IMR-90 (cell line): ENCODE measurements around the gene WWC2. TPM values are rescaled to one million over a fixed set of nuclear protein-coding genes. Genes with fewer than 3 reads are reported as not detected.

ENCODE experiments used
- ATAC-seq: fragments of 200-7000 bp; cut with Tn5 transposase; 2 replicates; pipeline ENCODE4 v1.9.1; 2020; ENCODE audit warnings: low read depth, mild to moderate bottlenecking, moderate library complexity
- BruUV-seq: library from RNA; stranded (reverse); fragments of 400-500 nt; replicated peaks from 2 replicates; lab custom pipeline; 2021; lab: Mats Ljungman, UMichigan
- CTCF ChIA-PET: fragments of 300-600 bp; formaldehyde crosslinking; extraction: SDS; loops from one replicate; lab custom pipeline; 2021; ENCODE audit warnings: antibody characterized with exemption; lab: Yijun Ruan, JAX
- POLR2A ChIA-PET: fragments of 300-600 bp; sonication (Branson Sonifier 250); formaldehyde crosslinking; loops from one replicate; lab custom pipeline; 2022; ENCODE audit warnings: antibody characterized with exemption; ENCODE audit not compliant: unreplicated experiment; lab: Charles Lee
- DNase-seq: peaks from one replicate; pipeline ENCODE4 v3.0.0; 2013
- H2AFZ ChIP-seq: replicated peaks from 2 replicates; pipeline ENCODE3; 2013; ENCODE audit warnings: low read length, mild to moderate bottlenecking; ENCODE audit not compliant: poor library complexity
- H2AK5ac ChIP-seq: 2 replicates; pipeline ENCODE4 v1.6.1; 2013; ENCODE audit warnings: low read depth, low read length, inconsistent platforms
- H2AK9ac ChIP-seq: replicated peaks from 2 replicates; pipeline ENCODE3; 2013; ENCODE audit warnings: mild to moderate bottlenecking, low read depth, low read length, moderate library complexity; ENCODE audit not compliant: poor library complexity
- H2BK120ac ChIP-seq: 2 replicates; pipeline ENCODE4 v1.6.1; 2013; ENCODE audit warnings: low read depth, low read length, inconsistent platforms
- H2BK15ac ChIP-seq: 3 replicates; pipeline ENCODE4 v1.6.1; 2013; ENCODE audit warnings: low read depth, low read length, inconsistent platforms
- H2BK20ac ChIP-seq: 2 replicates; pipeline ENCODE4 v1.6.1; 2013; ENCODE audit warnings: low read depth, mild to moderate bottlenecking, inconsistent platforms, low read length, moderate library complexity
- H2BK5ac ChIP-seq: 2 replicates; pipeline ENCODE4 v1.6.1; 2013; ENCODE audit warnings: mild to moderate bottlenecking, low read depth, low read length, inconsistent platforms; ENCODE audit not compliant: poor library complexity, severe bottlenecking
- H3K14ac ChIP-seq: replicated peaks from 2 replicates; pipeline ENCODE4 v1.6.1; 2013; ENCODE audit warnings: low read depth, low read length, inconsistent platforms
- H3K18ac ChIP-seq: 2 replicates; pipeline ENCODE4 v1.6.1; 2013; ENCODE audit warnings: low read depth, low read length, control low read depth
- H3K23ac ChIP-seq: 2 replicates; pipeline ENCODE4 v1.6.1; 2013; ENCODE audit warnings: low read depth, low read length, inconsistent platforms
- H3K27ac ChIP-seq: 2 replicates; pipeline ENCODE4 v1.5.1; 2013; ENCODE audit warnings: mild to moderate bottlenecking, control low read depth, low read length; ENCODE audit not compliant: insufficient read depth
- H3K27me3 ChIP-seq: 2 replicates; pipeline ENCODE4 v1.6.1; 2013; ENCODE audit warnings: low read length; ENCODE audit not compliant: control insufficient read depth, insufficient read depth
- H3K36me3 ChIP-seq: 2 replicates; pipeline ENCODE4 v1.6.1; 2013; ENCODE audit warnings: low read length, mixed read lengths; ENCODE audit not compliant: control insufficient read depth, insufficient read depth
- H3K4ac ChIP-seq: 2 replicates; pipeline ENCODE4 v1.6.1; 2013; ENCODE audit warnings: low read depth, low read length, inconsistent platforms
- H3K4me1 ChIP-seq: 2 replicates; pipeline ENCODE4 v1.6.1; 2013; ENCODE audit warnings: low read length, mixed read lengths; ENCODE audit not compliant: control insufficient read depth, insufficient read depth
- H3K4me2 ChIP-seq: 2 replicates; pipeline ENCODE4 v1.6.1; 2013; ENCODE audit warnings: low read depth, mild to moderate bottlenecking, control low read depth, low read length, moderate library complexity
- H3K4me3 ChIP-seq: 2 replicates; pipeline ENCODE4 v1.5.1; 2013; ENCODE audit warnings: low read depth, mild to moderate bottlenecking, control low read depth, low read length, moderate library complexity; ENCODE audit not compliant: insufficient read depth
- H3K56ac ChIP-seq: 2 replicates; pipeline ENCODE4 v1.6.1; 2013; ENCODE audit warnings: low read length, inconsistent platforms; ENCODE audit not compliant: insufficient read depth; ENCODE audit errors: extremely low read depth
- H3K79me1 ChIP-seq, 2 experiments: 2 replicates each; pipeline ENCODE4 v1.6.1; 2013; ENCODE audit warnings: low read length in 2 of 2, inconsistent platforms in 1 of 2, low read depth in 1 of 2
- H3K9ac ChIP-seq: 2 replicates; pipeline ENCODE4 v1.6.1; 2013; ENCODE audit warnings: low read depth, low read length, control low read depth
- H3K9me1 ChIP-seq: 2 replicates; pipeline ENCODE4 v1.6.1; 2013; ENCODE audit warnings: low read length, inconsistent platforms; ENCODE audit not compliant: insufficient read depth
- H3K9me3 ChIP-seq: 2 replicates; pipeline ENCODE4 v1.6.1; 2013; ENCODE audit warnings: low read length; ENCODE audit not compliant: control insufficient read depth, insufficient read depth
- H4K20me1 ChIP-seq: 2 replicates; pipeline ENCODE4 v1.6.1; 2013; ENCODE audit warnings: low read length, inconsistent platforms; ENCODE audit not compliant: insufficient read depth
- H4K5ac ChIP-seq: 2 replicates; pipeline ENCODE4 v1.6.1; 2013; ENCODE audit warnings: mild to moderate bottlenecking, low read depth, low read length, control low read depth
- H4K8ac ChIP-seq, 2 experiments: 2 replicates each; pipeline ENCODE4 v1.6.1; 2013; ENCODE audit warnings: low read depth in 2 of 2, low read length in 2 of 2, control low read depth in 1 of 2, inconsistent platforms in 1 of 2
- H4K91ac ChIP-seq: 2 replicates; pipeline ENCODE4 v1.6.1; 2013; ENCODE audit warnings: low read depth, low read length, inconsistent platforms; ENCODE audit not compliant: insufficient read depth
- BHLHE40 ChIP-seq: fragments of 150-350 bp; IDR thresholded peaks from 2 replicates; pipeline ENCODE4 v1.6.1; 2016; ENCODE audit warnings: mild to moderate bottlenecking, low read depth, low read length
- CEBPB ChIP-seq: IDR thresholded peaks from 2 replicates; pipeline ENCODE4 v1.6.1; 2012; ENCODE audit warnings: low read depth, low read length, improper control_type of control experiment
- CHD1 ChIP-seq: IDR thresholded peaks from 2 replicates; pipeline ENCODE4 v1.6.1; 2012; ENCODE audit warnings: low read depth, low read length, improper control_type of control experiment
- ELK1 ChIP-seq: fragments of 150-350 bp; IDR thresholded peaks from 2 replicates; pipeline ENCODE4 v1.6.1; 2016; ENCODE audit warnings: low read depth, mild to moderate bottlenecking, low read length, moderate library complexity, borderline replicate concordance
- FOS ChIP-seq: fragments of 150-350 bp; IDR thresholded peaks from 2 replicates; pipeline ENCODE4 v1.6.1; 2016; ENCODE audit warnings: low read depth, low read length
- MAFK ChIP-seq: IDR thresholded peaks from 2 replicates; pipeline ENCODE4 v1.6.1; 2012; ENCODE audit warnings: low read depth, low read length, improper control_type of control experiment
- MAZ ChIP-seq: IDR thresholded peaks from 2 replicates; pipeline ENCODE4 v1.6.1; 2012; ENCODE audit warnings: low read depth, mild to moderate bottlenecking, low read length, improper control_type of control experiment, moderate library complexity, borderline replicate concordance
- MXI1 ChIP-seq: IDR thresholded peaks from 2 replicates; pipeline ENCODE4 v1.6.1; 2012; ENCODE audit warnings: low read depth, mild to moderate bottlenecking, low read length, moderate library complexity, borderline replicate concordance
- NFE2L2 ChIP-seq: fragments of 150-350 bp; IDR thresholded peaks from 2 replicates; pipeline ENCODE4 v1.6.1; 2016; ENCODE audit warnings: low read depth, mild to moderate bottlenecking, low read length
- POLR2A ChIP-seq: IDR thresholded peaks from 2 replicates; pipeline ENCODE4 v1.6.1; 2012; ENCODE audit warnings: mild to moderate bottlenecking, low read depth, low read length
- RAD21 ChIP-seq: IDR thresholded peaks from 2 replicates; pipeline ENCODE4 v1.6.1; 2012; ENCODE audit warnings: low read length, improper control_type of control experiment
- RCOR1 ChIP-seq: IDR thresholded peaks from 2 replicates; pipeline ENCODE4 v1.6.1; 2012; ENCODE audit warnings: mild to moderate bottlenecking, low read length, improper control_type of control experiment; ENCODE audit not compliant: insufficient replicate concordance
- SMC3 ChIP-seq: fragments of 150-350 bp; IDR thresholded peaks from 2 replicates; pipeline ENCODE4 v1.6.1; 2016; ENCODE audit warnings: low read depth, mild to moderate bottlenecking, antibody characterized with exemption, low read length, moderate library complexity
- USF2 ChIP-seq: fragments of 150-350 bp; IDR thresholded peaks from 2 replicates; pipeline ENCODE4 v1.6.1; 2017; ENCODE audit warnings: mild to moderate bottlenecking, antibody characterized with exemption, low read length, low read depth
- WGBS, 2 experiments: methylation state at CpG; one replicate each; pipeline versions ENCODE4 v1.1.5 to v1.1.7; 2013; ENCODE audit warnings: missing lambda C conversion rate in 2 of 2; ENCODE audit not compliant: insufficient read length in 1 of 2; ENCODE audit errors: extremely low coverage in 2 of 2; 5-methylcytosine and 5-hydroxymethylcytosine counted together
- dilution Hi-C: fragments of 300-500 bp; cut with HindIII; formaldehyde crosslinking; loops from one replicate; pipeline ENCODE4 v1.14.3; 2018; ENCODE audit warnings: low sequenced_read_pairs; ENCODE audit not compliant: unreplicated experiment
- in situ Hi-C: fragments of 300-500 bp; cut with MboI; formaldehyde crosslinking; loops from 3 replicates; pipeline ENCODE4 v1.14.3; 2019; ENCODE audit warnings: low sequenced_read_pairs, inconsistent platforms, mixed read lengths
- intact Hi-C: fragments of 100-400 bp; cut with micrococcal nuclease; formaldehyde crosslinking; loops from 2 replicates; pipeline ENCODE4 v1.10.0; 2022
- polyA plus RNA-seq, 3 experiments: library from polyadenylated mRNA; depleted of rRNA; stranded (reverse); fragments of >200 nt; gene quantifications; 2 replicates each; pipeline ENCODE4 v1.2.3, GENCODE V29; 2012; ENCODE audit warnings: low replicate concordance in 1 of 3
- total RNA-seq: library from RNA; depleted of rRNA; stranded (reverse); fragments of >200 nt; gene quantifications from 2 replicates; pipeline ENCODE4 v1.2.3, GENCODE V29; 2012

The WWC2 gene
- total and polyA plus RNA-seq, 2 of the 4 experiments (the other 2 are of a cell fraction), result 26.6 to 27.4 TPM

DNA sequence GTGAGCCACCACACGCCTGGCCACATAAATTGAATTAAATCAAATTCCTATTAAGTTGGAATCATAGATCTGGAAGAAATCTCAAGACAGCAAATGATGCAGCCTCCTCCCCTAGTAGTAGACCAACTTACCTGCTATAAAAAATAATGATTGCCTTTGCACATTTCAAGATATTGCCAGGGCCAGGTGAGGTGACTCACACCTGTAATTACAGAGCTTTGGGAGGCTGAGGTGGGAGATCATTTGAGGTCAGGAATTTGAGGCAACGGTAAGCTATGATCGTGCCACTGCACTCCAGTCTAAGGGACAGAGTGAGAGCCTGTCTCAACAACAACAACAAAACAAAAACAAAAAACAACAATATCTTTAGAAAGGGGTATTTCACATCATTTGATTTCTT lies 17.0 kb upstream of the WWC2 start (continued):
- TF ChIP-seq NFE2L2 (no peak), CEBPB (no peak)

DNA sequence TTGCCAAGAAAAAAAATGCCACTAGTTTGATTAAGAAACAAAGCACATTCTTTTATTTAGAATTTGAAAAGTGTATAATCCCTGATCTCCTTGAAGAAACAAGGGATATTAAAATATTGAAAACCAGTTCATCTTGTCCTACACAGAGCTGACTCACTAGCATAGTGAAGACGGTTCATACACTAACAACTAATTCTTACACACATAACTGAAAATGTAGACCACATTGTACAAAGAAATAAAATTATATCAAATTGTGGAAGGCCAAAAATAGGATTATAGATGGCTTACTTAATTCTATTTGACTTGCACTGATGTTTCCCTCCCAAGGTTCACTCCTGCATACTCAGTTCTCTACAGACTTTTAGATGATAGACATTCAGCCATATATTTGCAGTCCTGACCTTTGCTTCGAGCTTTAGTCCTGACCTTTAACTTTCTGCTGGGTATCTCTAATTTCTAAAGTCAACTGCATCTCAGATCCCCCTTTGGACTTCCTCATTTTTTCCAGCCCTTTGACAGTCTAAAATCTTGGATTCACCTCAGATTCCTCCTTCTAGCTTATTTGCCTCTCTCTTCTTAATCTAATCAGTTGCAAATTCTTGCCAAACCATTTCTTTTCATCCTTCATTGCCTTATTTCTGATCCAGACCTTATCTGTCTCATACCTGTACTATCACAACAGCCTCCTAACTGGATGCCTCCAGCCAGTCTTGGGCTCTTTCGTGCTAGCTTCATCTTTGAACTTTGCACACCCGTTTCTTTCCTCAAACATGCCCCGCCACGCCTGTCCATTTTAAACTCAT lies 4.5 kb upstream of the WWC2 start:
- no peak overlapping the region for H4K91ac ChIP-seq
- intact Hi-C loops, result no loop called here
- H2BK20ac ChIP-seq, result no peak overlapping the region
- no peak overlapping the region for H2BK5ac ChIP-seq
- BruUV-seq, result no TSS peak
- no peak overlapping the region for H2BK15ac ChIP-seq
- no peak overlapping the region for H3K56ac ChIP-seq
- H3K9me1 ChIP-seq, result no peaks in the 10 kb centered on the region; the same call in 1 of the 2 replicates
- H4K8ac ChIP-seq, result no peak overlapping the region
- H3K23ac ChIP-seq, result no peak overlapping the region
- H3K9me3 ChIP-seq, result no peaks in the 10 kb centered on the region
- ChIA-PET POLR2A (no interaction called here), CTCF (no interaction called here)
- ATAC-seq (no peak), DNase-seq (no peak)
- H3K79me1 ChIP-seq, result peaks cover 0 to 10% of the 10 kb centered on the region in 2 experiments; a peak in 2 of 4 replicates
- no peak overlapping the region for H3K14ac ChIP-seq
- no peak overlapping the region for H3K27ac ChIP-seq
- no peak overlapping the region for H3K9ac ChIP-seq
- no peak overlapping the region for H3K4me2 ChIP-seq
- H2AFZ ChIP-seq, result no peak overlapping the region
- H3K18ac ChIP-seq, result no peak overlapping the region
- H3K4me3 ChIP-seq, result no peak overlapping the region
- H3K4me1 ChIP-seq, result no peaks in the 10 kb centered on the region
- no peak overlapping the region for H2AK9ac ChIP-seq
- in situ Hi-C loops, result no loop called here
- no peak overlapping the region for H2BK120ac ChIP-seq
- H4K5ac ChIP-seq, result no peak overlapping the region
- no peak overlapping the region for H2AK5ac ChIP-seq
- H3K27me3 ChIP-seq, result no peaks in the 10 kb centered on the region
- WGBS, 2 experiments, result 48% methylated on average over 2 of the region's 6 CpGs; no CpG with 5 or more reads in 1 of the 2 experiments
- H3K36me3 ChIP-seq, result no peaks in the 10 kb centered on the region
- dilution Hi-C loops, result no loop called here
- H4K20me1 ChIP-seq, result no peaks in the 10 kb centered on the region
- H3K4ac ChIP-seq, result no peak overlapping the region
- TF ChIP-seq MAFK, result no peak
- no peak for TF ChIP-seq USF2
- TF ChIP-seq CHD1, result no peak
- no peak for TF ChIP-seq BHLHE40
- no peak for TF ChIP-seq MAZ
- no peak for TF ChIP-seq RCOR1
- no peak for TF ChIP-seq CEBPB
- no peak for TF ChIP-seq ELK1
- no peak for TF ChIP-seq FOS
- no peak for TF ChIP-seq POLR2A
- no peak for TF ChIP-seq SMC3
- no peak for TF ChIP-seq MXI1
- no peak for TF ChIP-seq RAD21
